HL-60/S4 treated with retinoic acid at 250 ng/mL for 4 days and 3 days (cell line): Measurements from ENCODE around the gene SGSM2.
"Not testable (repeated sequence)": the region's sequence is repeated elsewhere in the genome, so short reads cannot be mapped to it uniquely, and the experiment has no call there.

Source experiments
- in situ Hi-C: fragments of 300-500 bp; cut with MboI; formaldehyde crosslinking; loops from 2 replicates; pipeline ENCODE4 v1.7.0; 2022; ENCODE audit warnings: low sequenced_read_pairs

SGSM2 gene

GRCh38 chr17:2336852-2337543 lies at the start of gene SGSM2:
TSS of gene SGSM2 (plus strand) at chr17:2337501. CDS start at chr17:2337689, 188 bp downstream.
- in situ Hi-C loops, result no loop called here

- in situ Hi-C loops, result loop anchor here (25.0 kb wide), 1 partner anchor 403 kb away; no protein-coding TSS in a partner anchor
Measured at GRCh38 chr17:2289878-2290478, 47.3 kb upstream of the SGSM2 start.

- in situ Hi-C loops, result loop anchor here (25.0 kb wide), 1 partner anchor 405 kb away; no protein-coding TSS in a partner anchor
Measured at GRCh38 chr17:2292100-2292499, 45.2 kb upstream of the SGSM2 start.

GRCh38 chr17:2295575-2295974 lies 41.7 kb upstream of the SGSM2 start:
- in situ Hi-C loops, result loop anchor here (25.0 kb wide), 1 partner anchor 408 kb away; no protein-coding TSS in a partner anchor

- in situ Hi-C loops, result loop anchor here (25.0 kb wide), 1 partner anchor 410 kb away; no protein-coding TSS in a partner anchor
Measured at GRCh38 chr17:2297023-2297422, 40.3 kb upstream of the SGSM2 start.

- in situ Hi-C loops, result loop anchor here (25.0 kb wide), 1 partner anchor 412 kb away; no protein-coding TSS in a partner anchor
Measured at GRCh38 chr17:2299136-2299535, 38.2 kb upstream of the SGSM2 start.

GRCh38 chr17:2299756-2300155 lies 37.5 kb upstream of the SGSM2 start:
- in situ Hi-C loops, result loop anchor here (25.0 kb wide), 1 partner anchor 412 kb away; no protein-coding TSS in a partner anchor

GRCh38 chr17:2302778-2303203 lies 34.5 kb upstream of the SGSM2 start:
- in situ Hi-C loops, result no loop called here

GRCh38 chr17:2303204-2304188 lies 33.8 kb upstream of the SGSM2 start, which contains the start of the genes SMG6 and SRR:
TSS of gene SMG6 (minus strand) at chr17:2303785. CDS start at chr17:2303720, 65 bp downstream.
TSS of gene SRR (plus strand) at chr17:2303950. CDS start at chr17:2315561, 11,611 bp downstream.
- in situ Hi-C loops, result no loop called here

- in situ Hi-C loops, result no loop called here
Measured at GRCh38 chr17:2304931-2305330, 32.4 kb upstream of the SGSM2 start.

GRCh38 chr17:2309338-2310154 lies 27.8 kb upstream of the SGSM2 start:
- in situ Hi-C loops, result no loop called here

GRCh38 chr17:2312736-2313135 lies 24.6 kb upstream of the SGSM2 start:
- in situ Hi-C loops, result no loop called here

GRCh38 chr17:2316916-2317205 lies 20.4 kb upstream of the SGSM2 start:
- in situ Hi-C loops, result not testable (repeated sequence)

GRCh38 chr17:2317796-2318195 lies 19.5 kb upstream of the SGSM2 start:
- in situ Hi-C loops, result no loop called here

- in situ Hi-C loops, result no loop called here
Measured at GRCh38 chr17:2319051-2319450, 18.2 kb upstream of the SGSM2 start.

- in situ Hi-C loops, result no loop called here
Measured at GRCh38 chr17:2321399-2321798, 15.9 kb upstream of the SGSM2 start.

- in situ Hi-C loops, result no loop called here
Measured at GRCh38 chr17:2323629-2324314, 13.5 kb upstream of the SGSM2 start.

GRCh38 chr17:2331303-2331702 lies 6.0 kb upstream of the SGSM2 start:
- in situ Hi-C loops, result no loop called here

GRCh38 chr17:2335726-2336214 lies 1.5 kb upstream of the SGSM2 start:
- in situ Hi-C loops, result no loop called here
